ENCODE data around the gene SLC1A2. TPM values are rescaled to one million over a fixed set of nuclear protein-coding genes. Genes with fewer than 3 reads are reported as not detected.

The SLC1A2 gene
- total and polyA plus RNA-seq, 8 donors, result 0.89 to 31.8 (median 18.9) TPM

GRCh38 chr11:35337136-35337913 is 82.0 kb downstream of the SLC1A2 start:
- no peaks in the 10 kb centered on the region for H3K9me3 ChIP-seq
- H3K27me3 ChIP-seq, result no peaks in the 10 kb centered on the region
- TF ChIP-seq, protein P1, sequence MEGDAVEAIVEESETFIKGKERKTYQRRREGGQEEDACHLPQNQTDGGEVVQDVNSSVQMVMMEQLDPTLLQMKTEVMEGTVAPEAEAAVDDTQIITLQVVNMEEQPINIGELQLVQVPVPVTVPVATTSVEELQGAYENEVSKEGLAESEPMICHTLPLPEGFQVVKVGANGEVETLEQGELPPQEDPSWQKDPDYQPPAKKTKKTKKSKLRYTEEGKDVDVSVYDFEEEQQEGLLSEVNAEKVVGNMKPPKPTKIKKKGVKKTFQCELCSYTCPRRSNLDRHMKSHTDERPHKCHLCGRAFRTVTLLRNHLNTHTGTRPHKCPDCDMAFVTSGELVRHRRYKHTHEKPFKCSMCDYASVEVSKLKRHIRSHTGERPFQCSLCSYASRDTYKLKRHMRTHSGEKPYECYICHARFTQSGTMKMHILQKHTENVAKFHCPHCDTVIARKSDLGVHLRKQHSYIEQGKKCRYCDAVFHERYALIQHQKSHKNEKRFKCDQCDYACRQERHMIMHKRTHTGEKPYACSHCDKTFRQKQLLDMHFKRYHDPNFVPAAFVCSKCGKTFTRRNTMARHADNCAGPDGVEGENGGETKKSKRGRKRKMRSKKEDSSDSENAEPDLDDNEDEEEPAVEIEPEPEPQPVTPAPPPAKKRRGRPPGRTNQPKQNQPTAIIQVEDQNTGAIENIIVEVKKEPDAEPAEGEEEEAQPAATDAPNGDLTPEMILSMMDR (IDR thresholded peaks at IDR 0.05), result no peak
- no peak for DNase-seq
- no peak overlapping the region for H3K4me3 ChIP-seq
- peak overlapping the region; percentile 17 to 60 for H3K27ac ChIP-seq
- intact Hi-C loops (cut with DNase I), result no loop called here
- peaks cover 0 to 15% of the 10 kb centered on the region in 2 donors for H3K4me1 ChIP-seq
- peak; percentile 80 for ATAC-seq
- H3K36me3 ChIP-seq, result no peaks in the 10 kb centered on the region

- ATAC-seq (no peak), DNase-seq (no peak)
- H3K4me3 ChIP-seq, result no peak overlapping the region
- H3K4me1 ChIP-seq, result peaks cover 0 to 15% of the 10 kb centered on the region in 2 donors
- intact Hi-C loops (cut with DNase I), result no loop called here
- H3K27me3 ChIP-seq, result no peaks in the 10 kb centered on the region
- H3K36me3 ChIP-seq, result no peaks in the 10 kb centered on the region
- TF ChIP-seq, protein P1 (IDR thresholded peaks at IDR 0.05), result no peak
- no peaks in the 10 kb centered on the region for H3K9me3 ChIP-seq
- peak overlapping the region; percentile 17 to 60 for H3K27ac ChIP-seq
These were observed 82.6 kb downstream of the SLC1A2 start for GRCh38 chr11:35336726-35337125.

DNA sequence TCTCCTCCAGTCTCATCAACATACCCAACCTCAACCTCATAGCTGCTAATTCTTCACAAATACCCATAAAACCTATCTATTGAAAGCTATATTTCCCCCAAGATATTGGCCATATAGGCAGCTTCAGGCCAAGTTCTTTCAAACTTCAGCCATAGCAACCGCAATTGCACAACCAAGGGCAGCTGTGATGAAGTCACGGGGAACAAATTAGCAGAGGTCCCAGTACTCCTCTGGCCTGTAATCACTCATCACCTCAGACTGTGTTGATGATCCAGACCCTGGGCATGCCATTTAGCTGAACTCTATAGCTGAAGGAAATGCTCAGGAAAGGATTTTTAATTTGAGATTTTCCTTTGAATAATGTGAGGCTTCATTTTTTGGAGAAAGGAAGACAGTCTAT is 84.1 kb downstream of the SLC1A2 start:
- DNase-seq (no peak), ATAC-seq (no peak)
- Histone ChIP-seq H3K27ac (peak overlapping the region in 1 of 2 donors; percentile 67), H3K4me1 (peaks cover 0 to 24% of the 10 kb centered on the region in 2 donors), H3K9me3 (no peaks in the 10 kb centered on the region), H3K27me3 (no peaks in the 10 kb centered on the region), H3K4me3 (no peak overlapping the region), H3K36me3 (no peaks in the 10 kb centered on the region)
- TF ChIP-seq, protein P1 (IDR thresholded peaks at IDR 0.05), result no peak
- intact Hi-C loops (cut with DNase I), result no loop called here

DNA sequence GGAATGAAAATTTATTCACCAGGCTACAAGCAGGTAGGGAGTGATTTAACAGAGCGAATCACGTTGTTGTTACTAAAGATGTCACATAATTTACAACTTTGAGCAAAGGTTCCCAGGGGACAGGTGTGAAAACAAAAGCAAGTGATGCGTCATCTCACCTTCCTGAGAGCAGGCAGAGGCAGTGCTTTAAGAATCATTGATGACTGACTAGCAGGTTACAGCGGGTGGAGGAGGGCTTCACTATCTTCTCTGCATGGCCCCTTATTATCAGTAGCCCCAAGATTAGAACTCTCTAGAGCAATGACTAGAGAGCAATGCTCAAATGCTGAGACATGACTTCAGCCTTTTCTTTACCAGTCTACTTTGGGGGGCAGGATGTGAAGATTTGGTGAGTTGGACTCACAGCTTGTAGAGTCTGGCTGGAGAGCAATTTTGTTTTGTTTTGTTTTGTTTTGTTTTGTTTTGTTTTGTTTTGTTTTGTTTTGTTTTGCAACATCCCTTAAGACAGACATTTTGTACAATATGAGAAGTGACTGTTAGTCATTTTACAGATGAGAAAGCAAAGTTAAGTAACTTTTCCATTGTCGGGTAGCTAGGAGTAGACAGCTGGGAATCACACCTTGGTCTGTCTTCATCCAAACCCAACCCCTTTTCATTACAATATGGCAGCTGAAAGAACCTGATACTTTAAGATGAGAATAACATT is 84.8 kb downstream of the SLC1A2 start:
- intact Hi-C loops (cut with DNase I), result no loop called here
- no peaks in the 10 kb centered on the region for H3K27me3 ChIP-seq

More for the DNA sequence above, 84.8 kb downstream of the SLC1A2 start:
- H3K4me3 ChIP-seq, result no peak overlapping the region
- no peaks in the 10 kb centered on the region for H3K36me3 ChIP-seq
- H3K9me3 ChIP-seq, result no peaks in the 10 kb centered on the region
- peak overlapping the region in 1 of 2 donors; percentile 67 for H3K27ac ChIP-seq
- ATAC-seq, result no peak
- TF ChIP-seq, protein P1 (IDR thresholded peaks at IDR 0.05), result no peak
- H3K4me1 ChIP-seq, result peaks cover 0 to 24% of the 10 kb centered on the region in 2 donors
- DNase-seq, result no peak
